DMS 273 (cell line): Measurements from ENCODE around the gene TSGA10.
"Not testable (repeated sequence)": the region's sequence is repeated elsewhere in the genome, so short reads cannot be mapped to it uniquely, and the experiment has no call there.

Experiments used
- DNase-seq: peaks from one replicate; lab custom pipeline; 2025; ENCODE audit not compliant: unreplicated experiment; lab: John Stamatoyannopoulos, UW

TSGA10 gene

GRCh38 chr2:99079226-99079625, 75.5 kb downstream of the TSGA10 start:
- no peak for DNase-seq

- DNase-seq = no peak
These were observed 82.2 kb downstream of the TSGA10 start for GRCh38 chr2:99072551-99072950.

DNA sequence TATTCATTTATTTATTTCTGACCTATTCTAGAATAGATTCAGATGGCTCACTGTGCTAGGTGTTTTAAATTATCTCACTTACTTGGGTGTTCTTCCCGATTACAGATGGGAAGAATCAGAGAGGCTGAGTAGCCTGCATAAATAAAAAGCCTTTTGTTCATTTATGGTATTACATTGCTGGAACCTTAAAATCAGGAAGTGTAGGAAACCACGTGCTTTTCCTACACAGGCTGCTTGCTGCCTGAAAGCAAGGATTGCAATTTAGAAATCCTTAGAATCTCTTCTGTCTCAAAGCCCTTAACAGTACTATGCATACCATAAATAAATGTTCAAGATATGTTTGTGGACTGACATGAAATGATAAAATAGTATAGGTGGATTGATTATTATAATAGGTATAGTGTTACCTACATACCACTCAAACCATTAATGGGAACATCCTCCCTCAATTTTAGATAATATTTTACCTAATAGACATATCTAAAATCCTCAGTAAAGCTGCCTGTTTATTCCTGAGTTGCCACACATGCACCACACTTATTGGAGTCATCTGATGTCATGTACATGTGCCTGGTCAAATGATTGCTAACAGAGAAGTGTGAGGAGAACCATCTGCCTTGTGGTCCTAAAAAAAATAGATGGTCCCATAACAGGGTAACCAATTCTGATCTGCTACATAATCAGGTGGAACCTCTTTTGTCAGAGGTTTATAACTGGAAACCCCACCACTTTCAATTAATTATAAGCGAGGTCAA, 86.7 kb downstream of the TSGA10 start:
- DNase-seq = no peak

- peak; percentile 71 for DNase-seq
These were observed 88.4 kb downstream of the TSGA10 start for GRCh38 chr2:99066075-99066958.

DNA sequence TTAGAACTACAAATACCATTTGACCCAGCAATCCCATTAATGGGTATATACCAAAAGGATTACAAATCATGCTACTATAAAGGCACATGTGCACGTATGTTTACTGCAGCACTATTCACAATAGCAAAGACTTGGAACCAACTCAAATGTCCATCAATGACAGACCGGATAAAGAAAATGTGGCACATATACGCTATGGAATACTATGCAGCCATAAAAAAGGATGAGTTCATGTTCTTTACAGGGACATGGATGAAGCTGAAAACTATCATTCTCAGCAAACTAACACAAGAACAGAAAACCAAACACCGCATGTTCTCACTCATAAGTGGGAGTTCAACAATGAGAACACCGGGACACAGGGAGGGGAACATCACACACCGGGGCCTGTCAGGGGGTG, 105.6 kb downstream of the TSGA10 start:
- not testable (repeated sequence) for DNase-seq

- DNase-seq = not testable (repeated sequence)
These were observed 113.9 kb downstream of the TSGA10 start for GRCh38 chr2:99040736-99041300.

GRCh38 chr2:99035920-99036319, 118.8 kb downstream of the TSGA10 start:
- no peak for DNase-seq

- no peak for DNase-seq
These were observed 122.0 kb downstream of the TSGA10 start for GRCh38 chr2:99032786-99033185.

- no peak for DNase-seq
These were observed 122.7 kb downstream of the TSGA10 start for GRCh38 chr2:99032001-99032400.

DNA sequence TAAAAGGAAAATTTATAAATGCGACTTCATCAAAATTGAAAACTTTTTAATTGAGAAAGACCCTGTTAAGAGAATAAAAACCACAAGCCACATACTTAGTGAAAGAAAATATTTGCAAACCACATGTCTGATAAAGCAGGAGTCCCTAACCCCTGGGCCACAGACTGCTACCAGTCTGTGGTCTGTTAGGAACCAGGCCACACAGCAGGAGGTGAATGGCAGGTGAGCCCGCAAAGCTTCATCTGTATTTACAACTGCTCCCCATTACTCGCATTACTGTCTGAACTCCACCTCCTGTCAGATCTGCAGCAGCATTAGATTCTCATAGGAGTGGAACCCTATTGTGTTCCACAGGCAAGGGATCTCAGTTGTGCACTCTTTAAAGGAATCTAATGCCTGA, 123.3 kb downstream of the TSGA10 start:
- DNase-seq = no peak

DNA sequence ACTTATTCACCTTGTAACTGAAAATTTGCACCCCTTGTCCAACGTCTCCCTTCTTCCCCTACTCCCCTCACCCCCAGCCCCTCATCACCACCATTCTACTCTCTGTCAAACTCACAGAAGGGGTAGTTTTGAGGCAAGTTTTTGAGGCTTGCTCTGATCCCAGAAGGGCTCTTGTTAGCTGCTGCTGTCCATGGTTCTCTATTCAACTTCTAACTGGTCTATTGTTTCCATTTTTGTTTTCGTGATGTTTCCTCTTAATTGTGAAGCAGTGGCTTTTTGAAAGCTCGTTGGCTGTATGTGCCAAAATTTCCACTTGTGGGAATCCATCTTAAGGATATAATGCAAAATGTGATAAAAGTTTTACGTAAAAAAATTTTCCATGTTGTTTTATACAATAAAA, 126.2 kb downstream of the TSGA10 start:
- no peak for DNase-seq

DNA sequence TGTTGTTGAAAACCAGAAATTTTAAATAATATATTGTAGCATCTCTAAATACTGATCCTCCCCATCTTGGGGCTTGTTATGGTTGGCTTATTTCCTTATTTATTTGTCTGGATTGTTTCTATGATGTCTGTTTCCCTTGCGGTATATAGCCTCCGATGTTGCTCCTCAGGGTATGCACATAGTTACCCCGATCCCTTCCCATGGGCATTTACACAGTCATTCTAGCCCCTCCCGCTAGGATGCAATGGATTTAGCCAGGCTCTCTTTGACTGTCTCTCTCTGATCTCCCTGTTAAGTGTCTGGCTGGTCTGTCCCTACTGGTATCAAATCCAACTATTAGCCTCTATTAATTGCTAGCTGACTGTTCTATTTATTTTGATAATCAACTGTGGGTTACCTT, 126.9 kb downstream of the TSGA10 start:
- DNase-seq = no peak

DNA sequence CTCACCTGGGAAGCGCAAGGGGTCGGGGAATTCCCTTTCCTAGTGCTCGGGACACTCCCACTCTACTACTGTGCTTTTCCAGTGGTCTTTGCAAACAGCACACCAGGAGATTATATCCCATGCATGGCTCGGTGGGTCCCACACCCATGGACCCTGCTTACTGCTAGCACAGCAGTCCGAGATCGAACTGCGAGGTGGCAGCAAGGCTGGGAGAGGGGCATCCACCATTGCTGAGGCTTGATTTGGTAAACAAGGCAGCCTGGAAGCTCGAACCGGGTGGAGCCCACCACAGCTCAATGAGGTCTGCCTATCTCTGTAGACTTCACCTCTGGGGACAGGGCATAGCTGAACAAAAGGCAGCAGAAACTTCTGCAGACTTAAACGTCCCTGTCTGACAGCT, 154.0 kb downstream of the TSGA10 start:
- DNase-seq = no peak

DNA sequence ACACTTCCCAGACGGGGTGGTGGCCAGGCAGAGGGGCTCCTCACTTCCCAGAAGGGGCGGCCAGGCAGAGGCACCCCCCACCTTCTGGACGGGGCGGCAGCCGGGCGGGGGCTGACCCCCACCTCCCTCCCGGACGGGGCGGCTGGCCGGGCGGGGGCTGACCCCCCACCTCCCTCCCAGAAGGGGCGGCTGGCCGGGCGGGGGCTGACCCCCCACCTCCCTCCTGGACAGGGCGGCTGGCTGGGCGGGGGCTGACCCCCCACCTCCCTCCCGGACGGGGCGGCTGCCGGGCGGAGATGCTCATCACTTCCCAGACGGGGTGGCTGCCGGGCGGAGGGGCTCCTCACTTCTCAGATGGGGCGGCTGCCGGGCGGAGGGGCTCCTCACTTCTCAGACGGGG, 166.0 kb downstream of the TSGA10 start:
- DNase-seq = not testable (repeated sequence)

DNA sequence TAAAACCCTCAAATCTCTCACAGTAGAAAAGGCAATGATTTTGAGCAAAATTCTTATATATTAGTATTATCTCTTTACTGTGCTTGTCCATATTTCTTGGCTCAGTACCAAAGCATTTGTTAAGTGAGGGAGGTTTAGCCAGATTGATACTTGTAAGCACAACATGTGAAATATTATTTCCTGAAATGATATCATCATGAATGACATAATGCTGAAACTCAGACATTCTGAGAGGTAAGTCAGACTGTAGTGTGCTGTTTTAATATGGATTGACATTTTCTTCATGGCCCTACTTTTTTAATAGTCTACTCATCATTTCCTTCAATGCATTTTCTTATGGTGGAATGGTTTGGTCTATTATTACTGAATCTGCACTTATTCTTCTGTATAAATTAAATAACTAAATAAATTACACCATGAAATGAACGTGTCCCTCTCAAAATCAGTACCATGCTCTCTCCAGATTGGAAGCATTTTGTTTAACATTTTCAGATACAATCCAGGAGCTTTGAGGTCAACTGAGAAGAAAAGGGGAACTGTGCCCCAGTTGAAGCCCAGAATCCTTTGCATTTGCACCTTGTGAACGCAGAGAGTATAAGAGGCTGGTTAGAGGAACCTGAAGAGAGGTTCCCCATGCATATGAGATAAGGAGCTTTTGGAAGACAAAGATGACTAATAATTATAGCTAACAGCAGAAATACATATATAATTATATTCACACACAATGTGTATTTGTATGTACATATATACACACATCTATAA, 168.7 kb downstream of the TSGA10 start:
- no peak for DNase-seq

DNA sequence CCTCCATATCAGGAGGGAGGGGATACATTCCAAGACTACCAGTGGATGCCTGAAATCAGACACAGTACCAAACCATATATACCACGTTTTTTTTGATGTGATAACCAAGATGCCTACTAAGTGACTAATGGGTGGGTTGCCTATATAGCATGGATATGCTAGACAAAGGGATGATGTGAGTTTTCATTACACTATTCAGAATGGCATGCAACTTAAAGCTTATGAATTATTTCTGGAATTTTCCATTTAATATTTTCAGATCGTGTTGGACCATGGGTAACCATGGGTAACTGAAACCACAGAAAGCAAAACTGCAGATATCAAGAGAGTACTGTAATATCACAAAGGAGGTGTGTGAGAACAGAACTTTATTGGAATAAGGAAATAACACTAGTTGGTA, 179.1 kb downstream of the TSGA10 start:
- DNase-seq = no peak

- no peak for DNase-seq
These were observed 182.1 kb downstream of the TSGA10 start for GRCh38 chr2:98972582-98973167.

DNA sequence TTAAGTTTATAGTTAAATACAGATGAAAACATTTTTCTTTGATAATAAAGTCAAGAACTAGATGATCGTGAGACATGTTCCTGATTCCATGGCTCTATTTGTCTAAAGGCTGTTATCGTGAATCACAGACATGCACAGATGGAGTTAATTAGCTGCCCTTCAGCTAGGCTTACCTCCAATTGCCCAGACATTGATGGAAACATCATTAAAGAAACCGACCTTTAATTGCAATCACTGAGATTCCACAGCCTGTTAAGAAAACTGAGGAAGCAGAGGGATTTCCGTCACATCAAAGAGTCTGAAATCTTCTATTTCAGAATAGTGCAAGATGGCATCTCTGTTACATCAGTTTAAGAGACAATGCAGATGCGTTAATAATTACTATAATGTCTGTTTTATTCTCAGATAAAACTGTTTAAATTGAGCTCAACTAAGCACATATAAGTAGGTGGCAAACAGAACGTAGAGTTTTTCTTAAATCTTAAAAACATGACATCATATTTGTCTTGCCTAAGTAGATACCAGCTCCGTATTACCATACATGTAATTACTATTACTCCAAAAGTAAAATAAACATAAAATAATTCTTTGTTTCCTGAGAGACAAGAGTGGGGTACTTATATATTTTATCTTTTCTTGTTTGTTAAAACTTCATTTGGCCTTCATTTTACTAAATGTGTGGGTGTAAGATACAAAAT, 194.8 kb downstream of the TSGA10 start:
- DNase-seq = peak; percentile 61

DNA sequence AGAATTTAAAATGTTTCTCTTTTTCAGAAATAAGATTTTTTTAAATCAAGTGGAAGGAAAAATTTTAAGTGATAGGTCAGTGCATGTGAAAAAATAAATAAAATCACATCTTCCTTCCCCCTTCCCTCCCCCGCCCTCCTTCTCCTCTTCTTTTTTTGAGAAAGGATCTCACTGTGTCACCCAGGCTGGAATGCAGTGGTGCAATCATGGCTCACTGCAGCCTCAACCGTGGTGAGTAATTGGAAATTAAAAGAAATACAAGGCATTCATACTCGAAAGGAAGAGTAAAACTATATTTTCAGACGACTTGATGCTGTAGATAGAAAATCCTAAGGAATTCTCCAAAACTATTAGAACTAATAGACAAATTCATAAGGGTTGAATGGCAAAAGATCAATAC, 201.8 kb downstream of the TSGA10 start:
- no peak for DNase-seq
